ENCODE results near the gene MTNR1B.

DNA sequence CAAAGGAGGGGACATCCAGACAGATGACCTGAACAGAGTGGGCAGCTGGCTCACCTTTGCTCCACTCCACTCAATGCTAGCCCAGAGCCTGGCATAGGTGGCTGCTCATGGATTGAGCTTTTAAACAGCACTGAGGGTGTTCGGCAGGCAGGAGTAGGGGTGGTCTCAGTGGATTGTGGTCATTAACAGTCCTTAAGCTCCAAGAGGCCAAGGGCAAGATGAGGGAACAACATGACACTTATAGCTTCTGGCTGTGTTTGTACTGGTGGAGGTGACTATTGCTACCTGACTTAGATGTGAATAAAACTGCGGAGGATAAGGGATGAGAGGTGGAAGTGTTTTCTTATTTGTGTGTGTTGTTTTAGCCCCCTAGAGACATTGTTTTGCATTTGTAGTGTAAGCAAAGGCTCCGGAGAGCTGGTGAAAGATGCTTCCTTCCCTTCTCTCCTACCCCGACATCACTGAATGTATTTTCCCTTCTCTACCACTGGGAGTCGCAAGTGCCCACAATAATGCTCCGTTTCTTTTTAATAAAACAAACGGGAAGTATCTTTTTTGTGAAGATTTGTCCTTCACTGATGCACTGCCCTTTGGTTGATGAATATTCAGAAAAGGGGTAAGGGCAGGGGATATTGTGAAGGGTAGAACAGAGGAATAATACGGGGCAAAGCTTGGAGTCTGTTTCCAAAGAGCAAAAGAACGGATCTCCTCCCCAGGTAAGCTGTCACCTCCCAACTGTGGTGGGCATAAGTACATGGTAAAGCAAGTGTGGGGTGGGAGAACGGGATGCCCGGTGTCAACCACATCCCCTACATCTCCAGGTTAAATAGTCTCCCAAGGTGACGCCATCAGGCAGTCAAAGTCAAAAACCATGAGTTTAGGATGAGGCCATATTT, 27.5 kb upstream of the MTNR1B start:
- TF ChIP-seq, protein P1, sequence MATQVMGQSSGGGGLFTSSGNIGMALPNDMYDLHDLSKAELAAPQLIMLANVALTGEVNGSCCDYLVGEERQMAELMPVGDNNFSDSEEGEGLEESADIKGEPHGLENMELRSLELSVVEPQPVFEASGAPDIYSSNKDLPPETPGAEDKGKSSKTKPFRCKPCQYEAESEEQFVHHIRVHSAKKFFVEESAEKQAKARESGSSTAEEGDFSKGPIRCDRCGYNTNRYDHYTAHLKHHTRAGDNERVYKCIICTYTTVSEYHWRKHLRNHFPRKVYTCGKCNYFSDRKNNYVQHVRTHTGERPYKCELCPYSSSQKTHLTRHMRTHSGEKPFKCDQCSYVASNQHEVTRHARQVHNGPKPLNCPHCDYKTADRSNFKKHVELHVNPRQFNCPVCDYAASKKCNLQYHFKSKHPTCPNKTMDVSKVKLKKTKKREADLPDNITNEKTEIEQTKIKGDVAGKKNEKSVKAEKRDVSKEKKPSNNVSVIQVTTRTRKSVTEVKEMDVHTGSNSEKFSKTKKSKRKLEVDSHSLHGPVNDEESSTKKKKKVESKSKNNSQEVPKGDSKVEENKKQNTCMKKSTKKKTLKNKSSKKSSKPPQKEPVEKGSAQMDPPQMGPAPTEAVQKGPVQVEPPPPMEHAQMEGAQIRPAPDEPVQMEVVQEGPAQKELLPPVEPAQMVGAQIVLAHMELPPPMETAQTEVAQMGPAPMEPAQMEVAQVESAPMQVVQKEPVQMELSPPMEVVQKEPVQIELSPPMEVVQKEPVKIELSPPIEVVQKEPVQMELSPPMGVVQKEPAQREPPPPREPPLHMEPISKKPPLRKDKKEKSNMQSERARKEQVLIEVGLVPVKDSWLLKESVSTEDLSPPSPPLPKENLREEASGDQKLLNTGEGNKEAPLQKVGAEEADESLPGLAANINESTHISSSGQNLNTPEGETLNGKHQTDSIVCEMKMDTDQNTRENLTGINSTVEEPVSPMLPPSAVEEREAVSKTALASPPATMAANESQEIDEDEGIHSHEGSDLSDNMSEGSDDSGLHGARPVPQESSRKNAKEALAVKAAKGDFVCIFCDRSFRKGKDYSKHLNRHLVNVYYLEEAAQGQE (IDR thresholded peaks at IDR 0.05; ENCODE audit: insufficient read depth in 1 of 2, low read depth in 2 of 2, low read length in 2 of 2) = no peak
- no peak for TF ChIP-seq POLR2AphosphoS5 (IDR thresholded peaks at IDR 0.05; ENCODE audit: low read depth, low read length)
- no peak for TF ChIP-seq TAF1 (IDR thresholded peaks at IDR 0.05; ENCODE audit: borderline replicate concordance, insufficient read depth, low read length)
- TF ChIP-seq FOXP2 (optimal IDR thresholded peaks at IDR 0.05; ENCODE audit: borderline replicate concordance, extremely low read depth, extremely low read length, insufficient read depth) = no peak

All from PFSK-1 (cell line).